HepG2 (cell line): ENCODE measurements around the gene KIAA1614. TPM values are rescaled to one million over a fixed set of nuclear protein-coding genes. Genes with fewer than 3 reads are reported as not detected.
A peak's percentile ranks its signal among the peaks of the same experiment; 100 is the strongest.

ENCODE experiments used
- ARNTL ChIP-seq: sonication (generic); formaldehyde crosslinking; IDR thresholded peaks from 2 replicates; pipeline ENCODE4 v1.4.0; 2020; ENCODE audit warnings: mild to moderate bottlenecking, missing genetic modification reagents
- CENPX ChIP-seq: sonication (generic); formaldehyde crosslinking; IDR thresholded peaks from 2 replicates; pipeline ENCODE4 v1.9.0; 2021; ENCODE audit warnings: mild to moderate bottlenecking, missing genetic modification reagents, moderate library complexity
- NFYC ChIP-seq: IDR thresholded peaks from 2 replicates; pipeline ENCODE4 v1.6.1; 2016; ENCODE audit warnings: missing genetic modification reagents, missing compliant biosample characterization
- PAF1 ChIP-seq: IDR thresholded peaks from 2 replicates; pipeline ENCODE4 v1.6.1; 2016; ENCODE audit warnings: missing genetic modification reagents, missing compliant biosample characterization
- PHF20 ChIP-seq: sonication (generic); formaldehyde crosslinking; IDR thresholded peaks from 2 replicates; pipeline ENCODE4 v1.5.0; 2020; ENCODE audit warnings: mild to moderate bottlenecking, missing genetic modification reagents
- RFX1 ChIP-seq: fragments of 450-650 bp; IDR thresholded peaks from 2 replicates; pipeline ENCODE4 v1.6.1; 2017
- SMAD1 ChIP-seq: sonication (generic); formaldehyde crosslinking; IDR thresholded peaks from 2 replicates; pipeline ENCODE4 v1.4.0; 2020; ENCODE audit warnings: missing genetic modification reagents, low read depth, mild to moderate bottlenecking, borderline replicate concordance
- SOX5 ChIP-seq: IDR thresholded peaks from 2 replicates; pipeline ENCODE4 v1.6.1; 2016; ENCODE audit warnings: borderline replicate concordance
- TAF15 ChIP-seq: fragments of 200-400 bp; formaldehyde crosslinking; IDR thresholded peaks from one replicate; pipeline ENCODE4 v1.6.1; 2018; ENCODE audit warnings: mild to moderate bottlenecking, low read depth, low read length; ENCODE audit not compliant: poor library complexity, severe bottlenecking
- TRIM24 ChIP-seq: sonication (generic); formaldehyde crosslinking; IDR thresholded peaks from 2 replicates; pipeline ENCODE4 v1.8.0; 2022; ENCODE audit warnings: mild to moderate bottlenecking, missing genetic modification reagents
- ZNF20 ChIP-seq: sonication (generic); formaldehyde crosslinking; IDR thresholded peaks from 2 replicates; pipeline ENCODE4 v1.4.0; 2020; ENCODE audit warnings: mild to moderate bottlenecking, moderate library complexity, missing genetic modification reagents
- ZNF543 ChIP-seq: sonication (generic); formaldehyde crosslinking; IDR thresholded peaks from 2 replicates; pipeline ENCODE4 v1.4.0; 2020; ENCODE audit warnings: mild to moderate bottlenecking, missing genetic modification reagents
- ZNF550 ChIP-seq: sonication (generic); formaldehyde crosslinking; IDR thresholded peaks from 2 replicates; pipeline ENCODE4 v1.4.0; 2020; ENCODE audit warnings: mild to moderate bottlenecking, missing genetic modification reagents, borderline replicate concordance
- ZNF775 ChIP-seq: sonication (generic); formaldehyde crosslinking; IDR thresholded peaks from 2 replicates; pipeline ENCODE4 v1.4.0; 2020; ENCODE audit warnings: missing genetic modification reagents, mild to moderate bottlenecking, moderate library complexity, borderline replicate concordance
- ZNF841 ChIP-seq: sonication (generic); formaldehyde crosslinking; IDR thresholded peaks from 2 replicates; pipeline ENCODE4 v1.8.1; 2023; ENCODE audit warnings: missing genetic modification reagents, borderline replicate concordance
- ZNF878 ChIP-seq: sonication (generic); formaldehyde crosslinking; IDR thresholded peaks from 2 replicates; pipeline ENCODE4 v1.8.1; 2023; ENCODE audit warnings: mild to moderate bottlenecking, missing genetic modification reagents, moderate library complexity
- polyA plus RNA-seq, 8 experiments: library from polyadenylated mRNA; depleted of rRNA in 3 of 8; stranded (reverse) in 7 of 8; unstranded in 1 of 8; fragments of >200 nt; fragmentation: Illumina TruSeq in 4 of 8; extraction: Trizol in 4 of 8; gene quantifications; 2 replicates each; pipeline versions ENCODE4 v1.2.1 to v1.2.3, GENCODE V29; 2011 to 2016; ENCODE audit warnings: low read depth in 4 of 8, missing spikeins in 1 of 8, mixed read lengths in 1 of 8; ENCODE audit not compliant: insufficient read depth in 1 of 8
- total RNA-seq, 5 experiments: library from RNA; depleted of rRNA; stranded (reverse); fragments of >200 nt; fragmentation: Illumina TruSeq; extraction: Trizol; gene quantifications; 2 replicates each; pipeline ENCODE4 v1.2.3, GENCODE V29; 2016; ENCODE audit warnings: low read depth in 1 of 5
- TF ChIP-seq, protein P1 (sequence below): sonication (generic); formaldehyde crosslinking; IDR thresholded peaks from 2 replicates; pipeline ENCODE4 v1.4.0; 2020; ENCODE audit warnings: missing genetic modification reagents, borderline replicate concordance
- TF ChIP-seq, protein P2 (sequence below): sonication (generic); formaldehyde crosslinking; conservative IDR thresholded peaks from 2 replicates; pipeline ENCODE4 v1.8.0; 2022; ENCODE audit warnings: low read depth, missing genetic modification reagents
- TF ChIP-seq, protein P3 (sequence below): IDR thresholded peaks from 2 replicates; pipeline ENCODE4 v1.4.0; 2020; ENCODE audit warnings: mild to moderate bottlenecking, missing genetic modification reagents
- TF ChIP-seq, protein P4 (sequence below): sonication (generic); formaldehyde crosslinking; IDR thresholded peaks from 2 replicates; pipeline ENCODE4 v1.4.0; 2020; ENCODE audit warnings: missing genetic modification reagents, borderline replicate concordance

KIAA1614 gene
- total and polyA plus RNA-seq, 2 of the 13 experiments (the other 11 are each of a cell fraction or from before 2014, with no cell fraction given): 0.15 to 0.77 TPM

DNA sequence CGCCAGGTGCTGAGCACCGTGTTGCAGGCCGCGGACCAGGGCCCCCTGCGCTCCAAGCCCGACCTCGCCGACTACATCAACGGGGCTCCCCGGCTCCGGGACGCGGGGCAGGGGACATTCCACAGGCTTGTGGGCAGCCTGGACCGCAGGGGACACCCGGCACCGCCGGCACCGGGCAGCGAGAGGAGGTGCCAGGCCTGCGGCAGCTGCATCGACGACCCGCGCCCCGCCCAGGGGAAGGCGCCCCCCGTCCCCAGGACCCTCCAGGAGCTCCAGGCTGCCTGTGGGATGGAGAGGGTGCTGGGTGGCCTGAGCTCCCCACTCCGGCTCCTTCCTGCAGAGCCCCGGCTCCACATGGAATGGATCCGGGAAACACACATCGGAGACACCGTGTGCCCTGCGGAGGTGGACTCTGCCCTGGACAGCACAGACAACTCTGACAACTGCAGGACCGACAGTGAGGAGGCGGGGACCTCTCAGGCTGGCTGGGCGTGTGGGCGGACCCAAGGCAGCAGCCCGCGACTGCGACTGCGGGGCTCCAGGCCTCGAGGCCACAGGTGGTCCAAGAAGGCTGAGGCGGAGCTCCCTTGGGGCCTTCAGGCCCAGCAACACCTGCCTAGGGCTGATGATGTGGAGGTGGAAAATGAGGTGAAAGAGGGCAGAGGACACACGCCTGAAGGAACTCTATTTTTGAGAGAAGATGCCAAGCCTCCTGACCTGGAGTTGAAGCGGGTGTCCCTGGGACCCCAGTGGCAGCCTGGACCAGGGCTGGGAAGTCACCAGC lies 22.8 kb downstream of the KIAA1614 start (continued):
- TF ChIP-seq, protein P1, sequence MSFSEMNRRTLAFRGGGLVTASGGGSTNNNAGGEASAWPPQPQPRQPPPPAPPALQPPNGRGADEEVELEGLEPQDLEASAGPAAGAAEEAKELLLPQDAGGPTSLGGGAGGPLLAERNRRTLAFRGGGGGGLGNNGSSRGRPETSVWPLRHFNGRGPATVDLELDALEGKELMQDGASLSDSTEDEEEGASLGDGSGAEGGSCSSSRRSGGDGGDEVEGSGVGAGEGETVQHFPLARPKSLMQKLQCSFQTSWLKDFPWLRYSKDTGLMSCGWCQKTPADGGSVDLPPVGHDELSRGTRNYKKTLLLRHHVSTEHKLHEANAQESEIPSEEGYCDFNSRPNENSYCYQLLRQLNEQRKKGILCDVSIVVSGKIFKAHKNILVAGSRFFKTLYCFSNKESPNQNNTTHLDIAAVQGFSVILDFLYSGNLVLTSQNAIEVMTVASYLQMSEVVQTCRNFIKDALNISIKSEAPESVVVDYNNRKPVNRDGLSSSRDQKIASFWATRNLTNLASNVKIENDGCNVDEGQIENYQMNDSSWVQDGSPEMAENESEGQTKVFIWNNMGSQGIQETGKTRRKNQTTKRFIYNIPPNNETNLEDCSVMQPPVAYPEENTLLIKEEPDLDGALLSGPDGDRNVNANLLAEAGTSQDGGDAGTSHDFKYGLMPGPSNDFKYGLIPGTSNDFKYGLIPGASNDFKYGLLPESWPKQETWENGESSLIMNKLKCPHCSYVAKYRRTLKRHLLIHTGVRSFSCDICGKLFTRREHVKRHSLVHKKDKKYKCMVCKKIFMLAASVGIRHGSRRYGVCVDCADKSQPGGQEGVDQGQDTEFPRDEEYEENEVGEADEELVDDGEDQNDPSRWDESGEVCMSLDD (CRISPR knock-in tag): no peak
- TF ChIP-seq ZNF878 (CRISPR knock-in tag) (no peak), ZNF550 (CRISPR knock-in tag) (no peak), SOX5 (CRISPR knock-in tag) (peak; percentile 21; the same call in 1 of the 2 replicates), NFYC (CRISPR knock-in tag) (no peak), ZNF543 (CRISPR knock-in tag) (no peak), PHF20 (CRISPR knock-in tag) (no peak), RFX1 (no peak), PAF1 (no peak), ZNF841 (CRISPR knock-in tag) (no peak), ZNF775 (CRISPR knock-in tag) (no peak), SMAD1 (CRISPR knock-in tag) (0 out of 2 replicates have a peak, but pooled peaks have one; percentile 65), ARNTL (CRISPR knock-in tag) (0 out of 2 replicates have a peak, but pooled peaks have one; percentile 26), TAF15 (no peak), ZNF20 (CRISPR knock-in tag) (no peak), CENPX (no peak), TRIM24 (CRISPR knock-in tag) (no peak)
- TF ChIP-seq, protein P2, sequence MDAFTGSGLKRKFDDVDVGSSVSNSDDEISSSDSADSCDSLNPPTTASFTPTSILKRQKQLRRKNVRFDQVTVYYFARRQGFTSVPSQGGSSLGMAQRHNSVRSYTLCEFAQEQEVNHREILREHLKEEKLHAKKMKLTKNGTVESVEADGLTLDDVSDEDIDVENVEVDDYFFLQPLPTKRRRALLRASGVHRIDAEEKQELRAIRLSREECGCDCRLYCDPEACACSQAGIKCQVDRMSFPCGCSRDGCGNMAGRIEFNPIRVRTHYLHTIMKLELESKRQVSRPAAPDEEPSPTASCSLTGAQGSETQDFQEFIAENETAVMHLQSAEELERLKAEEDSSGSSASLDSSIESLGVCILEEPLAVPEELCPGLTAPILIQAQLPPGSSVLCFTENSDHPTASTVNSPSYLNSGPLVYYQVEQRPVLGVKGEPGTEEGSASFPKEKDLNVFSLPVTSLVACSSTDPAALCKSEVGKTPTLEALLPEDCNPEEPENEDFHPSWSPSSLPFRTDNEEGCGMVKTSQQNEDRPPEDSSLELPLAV (CRISPR knock-in tag): no peak
- TF ChIP-seq, protein P3, sequence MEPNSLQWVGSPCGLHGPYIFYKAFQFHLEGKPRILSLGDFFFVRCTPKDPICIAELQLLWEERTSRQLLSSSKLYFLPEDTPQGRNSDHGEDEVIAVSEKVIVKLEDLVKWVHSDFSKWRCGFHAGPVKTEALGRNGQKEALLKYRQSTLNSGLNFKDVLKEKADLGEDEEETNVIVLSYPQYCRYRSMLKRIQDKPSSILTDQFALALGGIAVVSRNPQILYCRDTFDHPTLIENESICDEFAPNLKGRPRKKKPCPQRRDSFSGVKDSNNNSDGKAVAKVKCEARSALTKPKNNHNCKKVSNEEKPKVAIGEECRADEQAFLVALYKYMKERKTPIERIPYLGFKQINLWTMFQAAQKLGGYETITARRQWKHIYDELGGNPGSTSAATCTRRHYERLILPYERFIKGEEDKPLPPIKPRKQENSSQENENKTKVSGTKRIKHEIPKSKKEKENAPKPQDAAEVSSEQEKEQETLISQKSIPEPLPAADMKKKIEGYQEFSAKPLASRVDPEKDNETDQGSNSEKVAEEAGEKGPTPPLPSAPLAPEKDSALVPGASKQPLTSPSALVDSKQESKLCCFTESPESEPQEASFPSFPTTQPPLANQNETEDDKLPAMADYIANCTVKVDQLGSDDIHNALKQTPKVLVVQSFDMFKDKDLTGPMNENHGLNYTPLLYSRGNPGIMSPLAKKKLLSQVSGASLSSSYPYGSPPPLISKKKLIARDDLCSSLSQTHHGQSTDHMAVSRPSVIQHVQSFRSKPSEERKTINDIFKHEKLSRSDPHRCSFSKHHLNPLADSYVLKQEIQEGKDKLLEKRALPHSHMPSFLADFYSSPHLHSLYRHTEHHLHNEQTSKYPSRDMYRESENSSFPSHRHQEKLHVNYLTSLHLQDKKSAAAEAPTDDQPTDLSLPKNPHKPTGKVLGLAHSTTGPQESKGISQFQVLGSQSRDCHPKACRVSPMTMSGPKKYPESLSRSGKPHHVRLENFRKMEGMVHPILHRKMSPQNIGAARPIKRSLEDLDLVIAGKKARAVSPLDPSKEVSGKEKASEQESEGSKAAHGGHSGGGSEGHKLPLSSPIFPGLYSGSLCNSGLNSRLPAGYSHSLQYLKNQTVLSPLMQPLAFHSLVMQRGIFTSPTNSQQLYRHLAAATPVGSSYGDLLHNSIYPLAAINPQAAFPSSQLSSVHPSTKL: peak; percentile 68
- TF ChIP-seq, protein P4, sequence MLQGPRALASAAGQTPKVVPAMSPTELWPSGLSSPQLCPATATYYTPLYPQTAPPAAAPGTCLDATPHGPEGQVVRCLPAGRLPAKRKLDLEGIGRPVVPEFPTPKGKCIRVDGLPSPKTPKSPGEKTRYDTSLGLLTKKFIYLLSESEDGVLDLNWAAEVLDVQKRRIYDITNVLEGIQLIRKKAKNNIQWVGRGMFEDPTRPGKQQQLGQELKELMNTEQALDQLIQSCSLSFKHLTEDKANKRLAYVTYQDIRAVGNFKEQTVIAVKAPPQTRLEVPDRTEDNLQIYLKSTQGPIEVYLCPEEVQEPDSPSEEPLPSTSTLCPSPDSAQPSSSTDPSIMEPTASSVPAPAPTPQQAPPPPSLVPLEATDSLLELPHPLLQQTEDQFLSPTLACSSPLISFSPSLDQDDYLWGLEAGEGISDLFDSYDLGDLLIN (CRISPR knock-in tag): no peak
